DMS114 treated with DMSO at 0.1 percent for 48 hours (cell line): ENCODE data around the gene SCCPDH.

Source experiments
- DNase-seq: peaks from one replicate; lab custom pipeline; 2025; ENCODE audit not compliant: unreplicated experiment; lab: John Stamatoyannopoulos, UW

SCCPDH gene

DNA sequence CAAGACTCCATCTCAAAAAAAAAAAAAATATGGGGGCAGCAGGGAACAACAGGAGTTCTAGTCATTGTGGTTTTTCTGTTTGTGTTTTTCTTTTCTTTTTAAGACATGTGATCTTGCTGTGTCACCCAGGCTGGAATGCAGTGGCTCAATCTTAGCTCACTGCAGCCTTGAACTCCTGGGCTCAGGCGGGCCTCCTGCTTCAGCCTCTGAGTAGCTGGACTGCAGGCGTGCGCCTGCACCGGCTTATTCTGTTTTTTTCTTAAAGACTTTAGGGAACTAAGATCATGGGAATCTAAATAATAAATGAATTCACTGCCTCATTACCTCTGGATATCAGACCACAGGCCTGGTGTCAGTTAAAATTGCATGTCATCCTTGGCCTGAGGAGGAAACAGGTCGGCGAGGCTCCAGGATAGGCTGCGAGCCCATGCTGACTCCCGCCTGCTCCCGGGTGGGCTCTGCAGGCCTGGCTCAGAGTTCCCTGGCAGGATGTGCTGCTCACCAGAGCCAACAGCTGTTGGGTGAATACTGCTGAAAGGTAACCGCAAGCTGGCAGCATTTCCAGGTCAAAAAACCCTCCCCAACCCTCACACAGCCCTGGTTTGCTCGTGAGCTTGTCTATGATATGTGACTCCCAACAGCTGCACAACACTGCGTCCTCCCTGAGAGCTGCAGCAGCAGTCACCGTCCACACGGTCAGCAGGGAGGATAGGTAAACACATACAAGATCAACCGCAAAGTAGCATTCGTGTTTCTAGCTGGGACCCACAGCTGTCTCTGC is 58.1 kb downstream of the SCCPDH start:
- no peak for DNase-seq

DNA sequence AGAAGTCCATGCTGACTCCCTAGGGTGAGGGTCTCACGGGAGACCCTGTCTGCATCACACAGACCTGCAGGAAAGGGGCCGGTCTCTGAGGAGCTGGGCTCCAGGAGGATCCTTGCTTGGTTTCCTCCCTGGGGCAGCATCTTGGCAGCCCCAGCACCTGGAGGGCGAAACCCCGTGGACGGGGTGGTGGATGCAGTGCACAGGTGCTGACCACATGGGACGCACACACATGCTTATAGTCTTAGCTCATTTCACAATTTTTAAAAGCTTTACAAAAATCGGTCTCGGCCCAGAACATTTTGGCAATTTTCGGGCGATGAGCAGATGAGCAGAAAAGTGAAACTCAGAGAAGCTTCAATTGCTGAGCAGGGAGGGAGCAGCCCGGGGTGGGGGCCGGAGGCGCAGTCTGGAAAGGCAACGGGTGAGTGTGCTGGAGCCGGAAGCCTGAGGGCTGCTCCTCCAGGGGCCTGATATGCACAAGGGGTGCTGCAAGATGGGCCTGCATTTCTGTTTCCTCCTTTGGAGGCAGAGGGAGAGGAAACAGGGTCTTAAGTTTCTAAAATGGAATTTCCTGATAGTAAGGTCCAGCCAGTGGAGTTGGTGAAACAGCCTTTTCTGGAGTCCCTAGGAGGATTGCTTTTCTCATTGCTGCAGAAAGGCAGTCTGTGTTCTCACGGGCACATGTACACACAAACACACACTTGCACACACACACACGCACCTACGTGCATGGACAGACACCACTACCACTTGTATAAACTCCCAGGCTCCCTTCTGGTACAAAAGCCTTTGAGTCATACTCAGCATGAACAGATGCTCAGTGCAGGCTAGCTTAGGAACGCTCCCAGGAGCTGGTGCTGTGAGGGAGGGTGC is 60.6 kb downstream of the SCCPDH start:
- DNase-seq: no peak

DNA sequence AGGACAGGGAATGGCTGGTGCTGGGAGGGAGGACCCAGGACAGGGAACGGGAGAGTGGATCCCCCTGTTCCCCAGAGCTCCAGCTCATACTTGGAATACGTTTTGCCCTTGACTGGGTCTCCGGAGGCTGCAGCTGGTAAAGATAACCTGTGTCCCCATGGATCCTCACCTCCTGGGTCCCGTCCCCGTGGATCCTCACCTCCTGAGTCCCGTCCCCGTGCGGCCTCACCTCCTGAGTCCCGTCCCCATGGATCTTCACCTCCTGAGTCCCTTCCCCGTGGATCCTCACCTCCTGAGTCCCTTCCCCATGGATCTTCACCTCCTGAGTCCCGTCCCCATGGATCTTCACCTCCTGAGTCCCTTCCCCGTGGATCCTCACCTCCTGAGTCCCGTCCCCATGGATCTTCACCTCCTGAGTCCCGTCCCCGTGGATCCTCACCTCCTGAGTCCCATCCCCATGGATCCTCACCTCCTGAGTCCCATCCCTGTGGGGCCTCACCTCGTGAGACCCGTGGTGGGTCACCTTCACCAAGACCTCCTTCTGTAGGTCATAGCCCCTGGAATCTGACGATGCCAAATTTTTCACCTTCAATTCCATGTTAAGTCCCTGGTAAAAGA is 61.4 kb downstream of the SCCPDH start:
- DNase-seq: no peak

DNA sequence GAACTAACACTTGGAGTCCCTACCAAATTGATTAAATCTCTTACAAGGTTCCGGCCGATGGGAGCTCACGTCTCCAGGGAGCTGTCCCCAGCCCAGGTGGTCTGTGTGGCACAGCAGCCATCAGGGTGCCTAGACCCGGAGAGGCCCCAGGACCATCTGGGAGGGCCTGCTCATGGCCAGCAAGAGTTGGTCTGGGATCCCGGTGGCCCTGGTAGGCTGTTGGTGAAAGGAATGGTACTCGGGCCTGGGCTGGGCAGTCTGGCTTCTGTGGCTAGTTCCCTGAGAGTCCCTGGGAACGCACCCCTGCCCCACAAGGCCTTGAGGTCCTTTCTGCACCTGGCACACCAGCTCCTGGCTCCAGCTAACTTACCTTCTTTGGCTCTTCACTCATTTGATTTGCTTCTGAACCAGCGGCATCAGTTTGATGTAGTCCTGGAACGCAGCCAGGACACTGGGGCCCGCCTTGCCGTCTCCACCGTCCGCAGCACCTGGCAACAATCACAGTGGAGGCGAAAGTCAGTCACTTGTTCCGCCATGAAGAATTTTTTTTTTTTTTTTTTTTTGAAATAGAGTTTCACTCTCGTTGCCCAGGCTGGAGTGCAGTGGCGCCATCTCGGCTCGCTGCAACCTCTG is 62.5 kb downstream of the SCCPDH start:
- no peak for DNase-seq

DNA sequence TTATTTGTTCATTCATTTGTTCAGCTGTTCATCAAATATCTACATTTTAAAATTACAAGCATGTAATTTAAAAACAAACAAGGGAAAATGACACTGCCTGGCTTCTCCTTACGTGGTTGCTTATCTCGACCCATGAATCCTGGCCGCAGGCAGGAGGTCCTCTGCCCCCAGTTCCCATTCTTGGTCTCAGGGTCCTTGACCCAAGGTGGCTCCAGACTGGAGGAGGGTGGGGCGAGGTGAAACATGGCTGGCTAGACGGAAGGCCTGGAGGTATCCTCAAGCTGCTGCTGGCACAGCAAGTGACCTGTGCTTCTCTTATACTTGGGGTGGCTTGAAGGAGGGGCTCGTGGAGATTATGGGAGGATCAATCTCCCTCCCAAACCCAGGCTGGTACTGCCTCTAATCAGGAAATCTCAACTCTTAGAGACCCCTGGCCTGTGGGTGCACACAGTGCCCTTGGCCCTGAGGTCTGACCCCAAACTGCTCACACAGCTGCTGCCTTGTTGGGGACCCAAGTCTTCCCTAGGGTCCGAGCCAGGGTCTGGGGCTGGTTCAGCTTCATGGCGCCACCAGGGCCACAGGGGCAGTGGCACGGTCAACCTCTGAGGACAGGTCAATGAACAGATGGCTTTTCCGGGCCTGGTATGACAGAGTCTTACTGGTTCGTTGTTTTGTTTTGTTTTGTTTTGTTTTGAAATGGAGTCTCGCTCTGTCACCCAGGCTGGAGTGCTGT is 63.7 kb downstream of the SCCPDH start:
- DNase-seq: no peak

DNA sequence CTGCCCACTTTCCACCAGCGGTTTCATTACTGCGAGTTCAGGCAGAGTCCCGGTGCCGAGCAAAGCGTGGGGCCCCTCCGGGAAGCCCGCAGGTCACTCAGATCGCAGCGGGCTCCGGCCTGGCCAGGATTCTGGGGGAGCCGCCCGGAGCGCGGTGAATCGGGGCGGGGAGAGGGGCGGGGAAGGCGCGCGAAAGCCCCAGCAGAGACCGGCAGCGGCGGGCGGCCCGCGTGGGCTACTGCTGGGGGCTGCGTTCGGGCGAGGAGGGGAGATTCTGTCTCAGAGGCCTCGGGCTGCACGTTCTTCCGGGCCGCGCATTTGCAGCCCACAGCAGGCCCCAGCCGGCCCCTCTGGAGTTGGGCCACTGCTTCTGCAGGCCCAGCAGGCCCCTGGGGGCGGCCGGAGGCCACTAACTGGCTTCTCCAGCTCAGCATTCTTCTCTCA is 64.7 kb downstream of the SCCPDH start:
- DNase-seq: no peak

DNA sequence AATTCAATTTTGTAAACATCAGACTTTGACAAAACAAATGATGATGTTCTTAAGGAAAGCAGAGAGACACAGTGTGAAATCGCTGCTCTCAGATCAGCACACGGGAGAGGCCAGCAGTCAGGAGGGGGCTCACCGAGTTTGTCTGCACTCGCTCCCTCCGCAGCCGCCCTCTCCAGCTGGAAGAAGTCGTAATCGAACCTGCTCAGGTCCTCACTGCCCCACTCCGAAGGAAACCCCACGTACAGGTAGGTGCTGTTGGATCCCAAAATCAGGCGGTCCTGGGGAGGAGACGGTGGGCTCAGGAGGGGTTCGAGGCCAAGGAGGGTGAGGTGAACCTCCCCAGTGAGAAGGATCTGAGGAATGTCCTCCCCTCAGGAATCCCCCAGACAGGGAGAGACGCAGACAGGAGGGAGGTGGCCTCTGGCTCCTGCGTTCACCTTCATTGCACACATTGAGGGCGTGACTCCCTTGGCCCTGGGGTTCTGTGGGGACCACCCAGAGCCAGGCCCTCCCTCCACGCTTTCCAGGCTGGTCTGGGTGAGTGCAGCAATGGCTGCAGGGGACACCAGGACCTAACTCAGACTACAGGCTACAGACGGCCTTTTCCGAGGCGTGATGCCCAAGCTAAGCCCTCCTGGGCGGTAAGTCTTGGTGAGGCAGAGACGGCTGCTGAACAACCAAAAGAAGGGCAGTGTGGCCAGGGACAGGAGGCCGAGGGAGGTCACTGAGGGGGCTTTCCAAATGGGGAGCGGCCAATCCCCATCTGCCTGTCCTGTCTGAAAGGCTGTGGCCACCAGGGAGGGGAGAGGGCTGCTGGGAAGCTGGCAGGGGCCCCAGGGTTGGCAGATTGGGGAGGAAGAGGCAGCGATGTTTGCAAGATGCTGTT is 65.5 kb downstream of the SCCPDH start:
- DNase-seq: no peak

DNA sequence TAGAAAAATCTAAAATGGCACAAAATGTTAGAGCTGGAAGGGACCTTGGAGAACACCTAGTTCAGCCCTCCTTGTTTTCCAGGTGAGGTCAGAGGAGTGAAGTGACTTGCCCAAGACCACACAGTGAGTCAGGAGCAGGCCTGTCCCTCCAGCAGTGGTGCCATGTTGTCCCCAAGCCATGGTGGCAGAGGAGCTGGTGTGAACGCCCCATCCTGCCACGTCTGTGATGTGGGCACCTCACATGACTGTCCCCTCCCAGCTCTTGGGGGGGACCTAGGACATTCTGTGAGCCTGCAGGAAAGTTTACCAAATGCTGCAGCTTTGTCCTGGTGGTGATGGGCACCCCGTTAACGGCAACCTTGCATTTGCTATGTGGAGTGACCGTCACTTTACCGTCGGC is 66.2 kb downstream of the SCCPDH start:
- DNase-seq: no peak

DNA sequence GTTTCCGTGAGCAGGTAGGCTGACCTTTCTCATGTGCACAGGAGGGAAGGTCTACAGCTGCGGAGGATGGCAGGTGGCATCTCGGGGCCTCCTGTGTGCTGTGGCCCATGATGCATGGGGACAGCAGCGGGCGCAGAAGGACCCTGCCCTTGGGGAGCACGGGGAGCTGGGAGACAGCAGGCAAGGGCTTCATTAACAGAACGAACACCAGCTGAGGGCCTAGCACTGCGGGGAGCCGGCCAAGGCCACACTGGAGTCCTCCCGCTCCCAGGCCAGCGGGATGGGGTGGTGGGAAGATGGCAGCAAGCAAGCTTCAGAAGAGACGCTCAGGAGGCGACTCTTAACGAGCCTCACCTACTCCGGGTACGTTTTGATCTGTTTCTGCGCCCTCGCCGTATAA is 66.6 kb downstream of the SCCPDH start:
- DNase-seq: no peak

DNA sequence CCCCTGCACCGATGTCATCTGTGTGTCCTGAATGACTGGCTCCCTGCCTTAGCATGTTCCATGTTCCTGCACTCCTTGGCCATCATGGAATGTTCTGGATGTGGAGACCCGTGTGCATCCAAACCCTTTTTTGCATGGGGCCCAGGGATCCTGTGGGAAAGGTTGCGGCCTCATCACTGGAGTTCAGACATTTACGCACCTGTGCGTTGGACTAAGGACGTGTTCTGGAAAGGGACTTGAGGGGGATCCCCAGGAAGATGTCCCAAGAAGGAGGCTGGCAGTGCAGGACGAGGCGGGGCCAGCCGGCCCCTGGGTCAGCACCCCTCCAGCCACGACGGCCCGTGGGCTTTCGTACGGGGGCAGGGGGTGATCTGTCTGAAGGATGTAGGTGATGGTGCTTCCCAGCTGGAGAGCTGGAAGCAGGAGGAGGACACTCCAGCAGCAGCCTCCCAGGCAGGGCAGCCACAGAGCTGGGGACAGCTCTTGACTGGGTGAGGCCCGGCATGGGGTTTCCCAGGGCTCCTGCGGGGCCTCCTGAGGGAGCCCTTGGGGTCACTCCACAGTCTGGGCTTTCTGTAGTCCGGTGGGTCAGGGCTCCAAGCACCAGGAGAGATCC is 67.2 kb downstream of the SCCPDH start:
- no peak for DNase-seq

DNA sequence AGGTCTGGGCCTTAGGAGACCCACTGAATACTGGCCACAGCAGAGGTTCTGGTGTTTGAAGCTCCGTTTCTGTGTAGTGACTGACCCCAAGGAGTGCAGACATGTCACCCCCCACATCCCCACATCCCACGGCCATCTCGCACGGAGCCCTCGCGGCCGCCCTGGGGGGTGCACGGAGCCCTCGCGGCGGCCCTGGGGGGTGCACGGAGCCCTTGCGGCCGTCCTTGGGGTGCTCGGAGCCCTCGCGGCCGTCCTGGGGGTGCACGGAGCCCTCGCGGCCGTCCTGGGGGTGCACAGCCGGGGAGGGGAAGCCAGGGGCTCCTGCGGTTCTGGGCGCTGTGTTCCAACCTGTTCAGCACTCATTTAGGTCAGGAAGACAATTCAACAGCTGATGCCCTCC is 68.4 kb downstream of the SCCPDH start:
- no peak for DNase-seq

DNA sequence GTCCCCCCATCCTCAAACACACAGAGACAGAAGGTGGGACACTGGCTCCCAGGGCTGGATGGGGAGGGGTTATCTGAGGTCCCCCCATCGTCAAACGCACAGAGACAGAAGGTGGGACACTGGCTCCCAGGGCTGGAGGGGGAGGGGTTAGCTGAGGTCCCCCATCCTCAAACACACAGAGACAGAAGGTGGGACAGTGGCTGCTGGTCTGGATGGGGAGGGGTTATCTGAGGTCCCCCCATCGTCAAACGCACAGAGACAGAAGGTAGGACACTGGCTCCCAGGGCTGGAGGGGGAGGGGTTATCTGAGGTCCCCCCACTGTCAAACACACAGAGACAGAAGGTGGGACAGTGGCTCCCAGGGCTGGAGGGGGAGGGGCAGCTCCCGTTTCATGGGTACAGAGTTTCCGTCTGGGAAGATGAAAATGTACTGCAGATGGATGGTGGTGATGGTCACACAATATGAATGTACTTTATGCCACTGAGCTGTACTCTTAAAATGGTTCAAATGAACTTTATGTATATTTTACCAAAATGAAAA is 69.2 kb downstream of the SCCPDH start:
- no peak for DNase-seq

DNA sequence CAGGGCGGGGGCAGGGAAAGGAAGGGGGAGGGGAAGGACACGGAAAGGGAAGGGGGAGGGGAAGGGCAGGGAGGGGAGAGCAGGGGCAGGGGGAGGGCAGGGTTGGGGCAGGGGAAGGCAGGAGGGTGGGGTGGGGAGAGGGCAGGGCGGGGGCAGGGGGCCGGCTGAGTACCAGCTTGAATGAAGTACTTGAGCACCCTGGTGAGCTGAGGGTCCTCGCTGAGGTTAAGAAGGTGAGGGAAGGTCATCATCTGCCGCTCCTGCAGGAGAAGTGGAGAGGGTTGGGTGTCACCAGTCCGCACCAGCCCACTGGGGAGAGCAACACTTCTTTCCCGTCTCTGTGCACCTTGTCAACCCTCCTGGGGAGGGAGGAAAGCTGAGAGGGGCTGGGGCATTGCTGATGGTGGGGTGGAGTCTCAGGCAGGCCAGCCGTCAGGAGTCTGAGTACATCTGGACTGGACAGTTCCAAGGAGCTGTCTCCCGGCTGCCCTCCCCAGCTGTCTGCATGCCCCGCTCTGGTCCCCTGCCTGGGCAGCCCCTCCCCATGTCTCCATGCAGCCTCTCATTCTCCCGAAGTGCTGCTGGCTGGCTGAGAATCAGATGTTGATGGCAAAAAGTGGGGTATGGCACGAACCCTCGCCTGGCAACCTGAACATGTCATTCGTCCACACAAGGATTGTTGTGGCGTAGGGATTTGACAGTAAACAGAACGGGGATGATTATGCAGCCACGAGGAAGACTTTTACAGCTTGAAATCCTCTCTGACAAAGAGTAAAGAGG is 70.0 kb downstream of the SCCPDH start:
- no peak for DNase-seq

DNA sequence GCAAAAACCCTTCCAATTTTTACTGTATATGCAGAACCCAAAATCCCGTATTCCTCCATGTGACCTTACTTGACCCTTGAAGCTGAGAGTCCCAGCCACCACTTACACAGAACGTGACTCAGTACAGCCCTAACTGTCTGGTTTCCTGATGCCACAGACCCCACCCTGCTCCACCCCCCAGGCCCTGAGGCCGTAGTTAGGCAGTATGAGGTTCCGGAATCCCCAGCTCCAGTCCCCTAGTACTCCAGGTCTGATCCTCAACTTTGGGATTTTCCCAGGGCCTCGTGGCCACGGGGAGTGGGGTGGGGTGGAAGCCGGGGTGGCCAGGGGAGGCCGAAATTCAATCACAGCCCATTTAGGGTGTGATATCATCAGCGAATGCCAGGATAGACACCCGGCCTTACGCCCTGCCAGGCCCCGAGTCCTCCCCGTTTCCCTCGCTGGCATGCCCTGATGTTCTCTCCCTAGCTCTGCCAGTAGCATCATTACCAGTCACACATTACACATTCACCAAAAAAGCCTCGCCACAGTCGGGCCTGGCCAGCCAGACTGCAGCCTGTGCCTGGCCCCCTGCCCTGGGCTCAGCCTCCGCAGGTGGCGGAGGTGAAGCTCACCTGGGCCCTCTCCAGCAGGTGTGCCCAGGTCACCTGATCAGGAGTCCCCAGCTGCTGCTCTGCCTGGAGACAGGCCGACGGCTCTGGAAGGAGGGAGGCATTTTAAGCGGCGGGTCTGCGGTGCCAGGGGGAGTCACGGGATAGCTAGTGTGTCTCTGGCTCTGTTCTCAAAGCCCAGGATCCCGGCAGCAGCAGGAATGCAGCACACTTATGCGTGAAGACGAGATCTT is 70.8 kb downstream of the SCCPDH start:
- DNase-seq: no peak

DNA sequence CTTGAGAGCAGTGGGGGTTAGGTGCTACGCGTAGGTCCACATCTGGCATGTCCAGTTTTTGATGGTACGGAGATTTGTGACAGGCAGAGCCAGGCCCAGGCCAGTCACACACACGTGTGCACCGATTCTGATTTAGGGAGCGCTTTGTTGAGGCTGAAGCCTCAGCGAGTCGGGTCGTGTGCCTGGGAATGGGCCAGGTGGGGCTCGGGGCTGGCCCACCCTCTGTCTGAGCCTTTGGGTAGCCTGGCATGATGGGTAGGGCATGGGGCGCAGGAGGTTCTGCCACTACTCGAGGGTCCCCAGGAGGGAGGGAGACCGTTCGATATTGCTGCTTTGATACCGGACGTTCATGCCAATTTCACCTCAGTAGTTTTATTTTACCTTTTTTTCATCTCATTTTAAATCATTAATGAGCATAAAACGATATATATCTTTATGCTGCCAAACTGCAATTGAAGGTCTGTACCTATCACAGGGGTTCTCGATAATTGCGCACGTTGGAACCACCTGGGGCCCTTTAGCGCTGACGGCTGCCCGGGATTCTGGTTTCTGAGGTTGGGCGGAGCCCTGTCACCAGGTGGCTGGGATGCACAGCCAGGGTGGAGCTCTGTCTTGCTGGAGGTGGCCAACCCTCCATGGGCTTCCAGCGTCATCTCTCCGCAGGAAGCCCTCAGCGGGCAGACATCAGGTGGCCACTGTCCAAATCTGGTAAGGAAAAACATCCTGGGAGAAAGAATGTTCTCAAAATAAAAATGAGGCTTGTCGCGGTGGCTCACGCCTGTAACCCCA is 71.9 kb downstream of the SCCPDH start:
- no peak for DNase-seq

DNA sequence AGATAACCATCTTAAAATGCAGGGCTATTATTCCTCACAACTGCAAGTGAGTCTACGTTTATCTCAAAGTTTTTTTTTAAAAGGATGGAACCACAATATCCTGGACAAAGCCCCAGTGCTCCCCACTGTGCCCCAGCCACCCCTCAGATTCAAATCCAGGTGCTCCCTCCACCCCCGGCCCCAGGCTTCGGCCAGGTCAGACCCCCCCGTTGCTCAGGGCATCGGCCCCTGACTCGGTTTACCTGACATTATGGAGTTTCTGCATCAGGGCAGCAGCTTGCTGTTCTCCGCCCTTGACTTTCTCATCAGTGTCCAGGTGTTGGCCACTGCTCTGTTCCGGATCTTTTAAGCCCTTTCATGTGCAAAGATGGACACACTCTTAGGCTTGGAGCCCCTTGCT is 72.9 kb downstream of the SCCPDH start:
- DNase-seq: no peak

DNA sequence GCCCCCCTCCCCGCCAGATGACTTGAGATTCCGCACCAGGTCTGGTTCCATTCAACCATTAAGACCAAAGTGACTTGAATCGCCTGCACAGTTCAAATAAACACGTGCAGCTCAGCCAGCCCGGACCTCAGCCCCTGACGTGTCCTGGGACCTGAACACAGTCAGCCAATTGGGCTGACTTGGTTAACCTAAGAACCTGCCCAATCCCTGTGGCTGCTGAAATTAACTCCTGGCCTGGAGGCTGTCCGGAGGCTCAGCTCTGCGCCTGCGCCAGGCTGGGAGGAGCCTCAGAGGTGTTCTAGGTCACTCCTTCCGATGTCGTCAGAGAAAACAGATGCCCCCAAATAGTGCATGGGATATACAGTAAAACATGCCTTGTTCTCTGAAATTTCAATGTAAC is 73.4 kb downstream of the SCCPDH start:
- DNase-seq: no peak
